ENCODE data around the gene DNAJC4.

The DNAJC4 gene

DNA sequence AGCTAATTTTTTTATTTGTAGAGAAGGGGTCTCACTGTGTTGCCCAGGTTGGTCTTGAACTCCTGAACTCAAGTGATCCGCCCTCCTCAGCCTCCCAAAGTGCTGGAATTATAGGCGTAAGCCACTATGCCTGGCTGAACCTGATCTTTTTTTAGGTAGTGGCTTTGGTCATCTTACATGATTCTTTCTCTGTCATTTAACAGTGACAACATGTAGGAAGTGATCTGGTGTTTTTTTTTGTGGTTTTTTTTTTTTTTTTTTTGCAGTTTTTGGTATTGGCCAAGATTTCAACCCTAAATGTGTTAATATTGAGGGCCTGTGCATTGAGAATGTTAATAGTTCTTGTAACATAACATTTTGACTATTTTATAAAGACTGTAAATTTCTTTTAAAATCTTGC lies 31.8 kb upstream of the DNAJC4 start:
- Histone ChIP-seq H3K9me3 (ENCODE audit: control insufficient read depth in 2 of 2, low read length in 2 of 2) (no peaks in the 10 kb centered on the region), H3K36me3 (ENCODE audit: control insufficient read depth in 2 of 2, insufficient read depth in 2 of 2, low read length in 2 of 2) (peaks cover 76 to 79% of the 10 kb centered on the region in 2 donors), H3K27ac (ENCODE audit: low read depth in 2 of 2, low read length in 2 of 2) (no peak overlapping the region), H3K27me3 (ENCODE audit: control insufficient read depth in 2 of 2, insufficient read depth in 2 of 2, low read length in 2 of 2) (no peaks in the 10 kb centered on the region), H3K4me1 (ENCODE audit: control insufficient read depth in 2 of 2, insufficient read depth in 2 of 2, low read length in 2 of 2) (no peaks in the 10 kb centered on the region), H3K9ac (ENCODE audit: low read depth in 1 of 2, low read length in 2 of 2) (no peak overlapping the region), H3K4me3 (ENCODE audit: low read length in 2 of 2) (no peak overlapping the region)

DNA sequence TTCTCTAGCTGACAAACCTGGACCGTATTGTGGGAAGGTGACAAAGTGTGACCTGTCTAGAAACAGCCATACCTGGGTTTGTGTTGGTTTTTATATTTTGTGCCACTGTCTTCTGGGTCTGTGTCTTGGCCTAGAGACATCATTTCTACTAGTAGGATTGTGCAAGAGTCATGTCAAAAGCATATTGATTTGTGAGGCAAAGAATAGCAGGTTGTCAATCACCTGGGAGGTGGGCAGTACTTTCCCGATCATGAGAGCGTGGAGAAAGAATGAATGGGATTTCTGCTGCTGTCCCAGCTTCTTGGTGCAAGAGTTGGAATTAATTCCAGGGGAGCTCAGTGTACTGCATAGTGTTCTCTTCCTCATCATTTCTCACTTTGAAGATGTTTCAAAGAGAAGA lies 28.8 kb upstream of the DNAJC4 start:
- Histone ChIP-seq H3K4me1 (ENCODE audit: control insufficient read depth in 2 of 2, insufficient read depth in 2 of 2, low read length in 2 of 2) (peaks cover 16% of the 10 kb centered on the region in 2 donors), H3K4me3 (ENCODE audit: low read length in 2 of 2) (no peak overlapping the region), H3K27ac (ENCODE audit: low read depth in 2 of 2, low read length in 2 of 2) (no peak overlapping the region), H3K36me3 (ENCODE audit: control insufficient read depth in 2 of 2, insufficient read depth in 2 of 2, low read length in 2 of 2) (peaks cover 54 to 60% of the 10 kb centered on the region in 2 donors), H3K9ac (ENCODE audit: low read depth in 1 of 2, low read length in 2 of 2) (no peak overlapping the region), H3K9me3 (ENCODE audit: control insufficient read depth in 2 of 2, low read length in 2 of 2) (no peaks in the 10 kb centered on the region), H3K27me3 (ENCODE audit: control insufficient read depth in 2 of 2, insufficient read depth in 2 of 2, low read length in 2 of 2) (no peaks in the 10 kb centered on the region)

DNA sequence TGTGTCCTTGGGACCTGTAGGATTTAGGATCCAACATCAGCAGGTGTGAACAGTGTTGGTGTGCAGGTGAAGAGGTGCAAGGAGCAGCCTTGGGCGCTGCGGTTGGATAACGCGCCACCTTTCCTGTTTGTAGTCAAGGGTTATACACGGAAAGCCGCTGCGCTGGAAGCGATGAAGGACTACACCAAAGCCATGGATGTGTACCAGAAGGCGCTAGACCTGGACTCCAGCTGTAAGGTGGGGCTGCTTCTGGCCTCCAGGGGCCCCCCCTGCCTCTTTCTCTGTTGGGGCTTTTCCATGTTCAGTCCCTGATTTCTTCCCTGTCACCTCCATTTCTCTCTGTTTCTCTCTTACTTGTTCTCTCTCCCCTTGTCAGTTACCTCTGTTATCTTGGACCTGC lies 27.4 kb upstream of the DNAJC4 start:
- Histone ChIP-seq H3K27ac (ENCODE audit: low read depth in 2 of 2, low read length in 2 of 2) (no peak overlapping the region), H3K9me3 (ENCODE audit: control insufficient read depth in 2 of 2, low read length in 2 of 2) (no peaks in the 10 kb centered on the region), H3K36me3 (ENCODE audit: control insufficient read depth in 2 of 2, insufficient read depth in 2 of 2, low read length in 2 of 2) (peaks cover 40 to 45% of the 10 kb centered on the region in 2 donors), H3K4me1 (ENCODE audit: control insufficient read depth in 2 of 2, insufficient read depth in 2 of 2, low read length in 2 of 2) (peaks cover 22 to 24% of the 10 kb centered on the region in 2 donors), H3K4me3 (ENCODE audit: low read length in 2 of 2) (no peak overlapping the region), H3K27me3 (ENCODE audit: control insufficient read depth in 2 of 2, insufficient read depth in 2 of 2, low read length in 2 of 2) (no peaks in the 10 kb centered on the region), H3K9ac (ENCODE audit: low read depth in 1 of 2, low read length in 2 of 2) (no peak overlapping the region)

DNA sequence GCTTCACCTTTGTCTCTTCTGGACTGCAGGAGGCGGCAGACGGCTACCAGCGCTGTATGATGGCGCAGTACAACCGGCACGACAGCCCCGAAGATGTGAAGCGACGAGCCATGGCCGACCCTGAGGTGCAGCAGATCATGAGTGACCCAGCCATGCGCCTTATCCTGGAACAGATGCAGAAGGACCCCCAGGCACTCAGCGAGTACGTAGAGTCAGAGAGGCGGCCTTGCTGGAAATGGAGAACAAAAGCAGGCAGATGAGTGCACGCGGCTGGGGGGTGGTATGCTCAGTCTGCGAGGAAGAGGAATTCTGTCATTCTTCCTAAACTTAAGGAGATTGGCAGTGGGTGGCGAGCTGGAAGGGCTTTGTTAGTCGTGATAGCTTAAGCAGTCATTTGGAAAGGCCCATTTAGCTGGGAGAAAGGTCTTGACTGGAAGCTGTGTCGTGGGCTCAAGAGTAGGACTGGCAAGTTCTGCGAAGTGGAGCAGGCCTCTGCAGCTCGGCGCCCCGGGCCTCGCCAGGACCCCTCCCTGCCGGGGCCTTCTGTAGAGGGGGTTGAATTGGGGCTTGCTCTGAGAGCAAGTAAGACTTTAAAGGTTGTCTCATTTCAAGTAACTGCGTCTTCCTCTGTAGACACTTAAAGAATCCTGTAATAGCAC lies 26.8 kb upstream of the DNAJC4 start:
- Histone ChIP-seq H3K9me3 (ENCODE audit: control insufficient read depth in 2 of 2, low read length in 2 of 2) (no peaks in the 10 kb centered on the region), H3K4me1 (ENCODE audit: control insufficient read depth in 2 of 2, insufficient read depth in 2 of 2, low read length in 2 of 2) (peaks cover 24 to 25% of the 10 kb centered on the region in 2 donors), H3K27me3 (ENCODE audit: control insufficient read depth in 2 of 2, insufficient read depth in 2 of 2, low read length in 2 of 2) (no peaks in the 10 kb centered on the region), H3K4me3 (ENCODE audit: low read length in 2 of 2) (no peak overlapping the region), H3K36me3 (ENCODE audit: control insufficient read depth in 2 of 2, insufficient read depth in 2 of 2, low read length in 2 of 2) (peaks cover 35 to 44% of the 10 kb centered on the region in 2 donors), H3K27ac (ENCODE audit: low read depth in 2 of 2, low read length in 2 of 2) (no peak overlapping the region), H3K9ac (ENCODE audit: low read depth in 1 of 2, low read length in 2 of 2) (no peak overlapping the region)

DNA sequence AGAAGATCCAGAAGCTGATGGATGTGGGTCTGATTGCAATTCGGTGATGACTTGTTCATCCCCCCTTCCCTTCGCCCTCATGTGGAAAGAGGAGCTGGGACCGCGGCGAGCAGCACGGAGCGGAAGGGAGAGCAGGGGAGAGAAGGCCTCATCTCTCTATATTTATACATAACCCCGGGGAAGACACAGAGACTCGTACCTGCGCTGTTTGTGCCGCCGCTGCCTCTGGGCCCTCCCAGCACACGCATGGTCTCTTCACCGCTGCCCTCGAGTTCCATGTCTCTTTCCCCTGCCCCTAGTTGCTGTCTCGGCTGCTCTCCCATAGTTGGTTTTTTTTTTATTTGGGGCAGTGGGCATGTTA lies 26.3 kb upstream of the DNAJC4 start:
- H3K27ac ChIP-seq (ENCODE audit: low read depth in 2 of 2, low read length in 2 of 2) = no peak overlapping the region
- no peaks in the 10 kb centered on the region for H3K9me3 ChIP-seq (ENCODE audit: control insufficient read depth in 2 of 2, low read length in 2 of 2)
- H3K27me3 ChIP-seq (ENCODE audit: control insufficient read depth in 2 of 2, insufficient read depth in 2 of 2, low read length in 2 of 2) = no peaks in the 10 kb centered on the region
- no peak overlapping the region for H3K4me3 ChIP-seq (ENCODE audit: low read length in 2 of 2)
- H3K4me1 ChIP-seq (ENCODE audit: control insufficient read depth in 2 of 2, insufficient read depth in 2 of 2, low read length in 2 of 2) = peaks cover 24 to 26% of the 10 kb centered on the region in 2 donors
- H3K9ac ChIP-seq (ENCODE audit: low read depth in 1 of 2, low read length in 2 of 2) = no peak overlapping the region
- peaks cover 34 to 44% of the 10 kb centered on the region in 2 donors for H3K36me3 ChIP-seq (ENCODE audit: control insufficient read depth in 2 of 2, insufficient read depth in 2 of 2, low read length in 2 of 2)

DNA sequence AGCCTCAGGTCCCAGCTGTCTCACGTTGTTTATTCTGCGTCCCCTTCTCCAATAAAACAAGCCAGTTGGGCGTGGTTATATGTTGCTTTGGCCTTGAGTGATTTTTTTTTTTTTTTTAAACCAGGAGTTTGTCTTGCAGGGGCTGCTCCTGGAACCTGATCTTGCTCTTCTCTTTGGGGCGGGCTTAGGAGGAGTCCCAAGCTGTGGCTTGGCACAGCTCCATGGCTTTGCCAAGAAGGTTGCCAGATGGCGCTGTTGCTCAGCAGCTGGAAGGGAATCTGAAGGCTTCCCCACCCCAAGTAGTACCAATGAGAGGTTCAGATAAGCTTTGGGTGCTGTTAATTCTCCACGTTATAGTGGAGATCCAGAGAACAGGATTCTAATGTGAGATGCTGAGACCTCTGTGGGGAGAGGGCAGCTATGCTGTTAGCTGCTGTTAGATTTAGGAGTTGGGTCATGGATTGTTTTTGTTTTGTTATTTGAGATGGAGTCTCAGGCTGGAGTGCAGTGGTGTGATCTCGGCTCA lies 25.8 kb upstream of the DNAJC4 start:
- peak overlapping the region in 1 of 2 donors; percentile 13 for H3K4me3 ChIP-seq (ENCODE audit: low read length in 2 of 2)
- peaks cover 24 to 26% of the 10 kb centered on the region in 2 donors for H3K4me1 ChIP-seq (ENCODE audit: control insufficient read depth in 2 of 2, insufficient read depth in 2 of 2, low read length in 2 of 2)
- no peaks in the 10 kb centered on the region for H3K27me3 ChIP-seq (ENCODE audit: control insufficient read depth in 2 of 2, insufficient read depth in 2 of 2, low read length in 2 of 2)
- peak overlapping the region in 1 of 2 donors; percentile 47 for H3K9ac ChIP-seq (ENCODE audit: low read depth in 1 of 2, low read length in 2 of 2)
- no peaks in the 10 kb centered on the region for H3K9me3 ChIP-seq (ENCODE audit: control insufficient read depth in 2 of 2, low read length in 2 of 2)
- H3K27ac ChIP-seq (ENCODE audit: low read depth in 2 of 2, low read length in 2 of 2) = peak overlapping the region in 1 of 2 donors; percentile 23
- peaks cover 34 to 44% of the 10 kb centered on the region in 2 donors for H3K36me3 ChIP-seq (ENCODE audit: control insufficient read depth in 2 of 2, insufficient read depth in 2 of 2, low read length in 2 of 2)

DNA sequence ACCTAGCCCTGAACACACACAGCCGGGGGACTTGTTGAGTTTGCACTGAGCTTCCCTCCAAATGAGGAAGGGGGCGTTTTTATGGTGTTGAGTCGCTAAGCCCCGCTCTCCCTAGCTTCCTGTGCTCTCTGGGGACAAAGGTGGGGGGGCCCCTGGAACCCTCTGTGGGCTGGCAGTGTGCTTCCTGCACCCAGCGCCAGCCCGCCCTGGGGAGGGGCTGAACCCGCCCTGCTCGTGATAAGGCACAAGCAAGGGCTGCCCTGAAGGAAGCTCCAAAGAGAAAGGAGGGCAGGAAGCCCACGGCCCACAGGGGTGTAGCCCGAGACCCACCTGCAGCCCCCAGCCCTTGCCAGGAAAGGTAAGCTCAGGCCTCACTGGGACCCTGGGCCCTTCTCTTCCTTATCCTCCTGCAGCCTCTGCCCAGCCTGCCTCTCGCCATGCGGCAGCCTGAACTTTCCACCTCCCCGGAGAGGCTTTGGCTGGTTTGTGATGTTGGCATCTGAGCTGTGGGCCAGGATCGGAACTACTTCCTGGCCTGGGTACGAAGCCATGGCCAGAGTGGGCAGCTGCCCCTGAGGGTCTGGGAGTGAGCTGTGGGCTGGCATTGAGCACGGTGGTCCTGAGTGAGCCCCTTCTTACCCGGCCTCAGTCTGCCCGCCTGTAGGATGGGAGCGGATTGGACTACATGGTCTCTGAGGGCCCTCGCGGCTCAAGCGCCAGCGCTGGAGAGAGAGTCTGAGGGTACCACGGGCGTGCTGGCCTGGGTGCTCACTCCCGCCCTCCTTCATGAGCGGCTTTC lies 23.7 kb upstream of the DNAJC4 start, which contains the start of gene FERMT3:
Gene FERMT3 (plus strand): TSS at position 265 of the 799 bp plus-strand sequence. CDS start 644 bp downstream, outside the sequence.
- Histone ChIP-seq H3K36me3 (ENCODE audit: control insufficient read depth in 2 of 2, insufficient read depth in 2 of 2, low read length in 2 of 2) (peaks cover 22 to 29% of the 10 kb centered on the region in 2 donors), H3K4me1 (ENCODE audit: control insufficient read depth in 2 of 2, insufficient read depth in 2 of 2, low read length in 2 of 2) (peaks cover 24 to 26% of the 10 kb centered on the region in 2 donors), H3K27me3 (ENCODE audit: control insufficient read depth in 2 of 2, insufficient read depth in 2 of 2, low read length in 2 of 2) (no peaks in the 10 kb centered on the region)

DNA sequence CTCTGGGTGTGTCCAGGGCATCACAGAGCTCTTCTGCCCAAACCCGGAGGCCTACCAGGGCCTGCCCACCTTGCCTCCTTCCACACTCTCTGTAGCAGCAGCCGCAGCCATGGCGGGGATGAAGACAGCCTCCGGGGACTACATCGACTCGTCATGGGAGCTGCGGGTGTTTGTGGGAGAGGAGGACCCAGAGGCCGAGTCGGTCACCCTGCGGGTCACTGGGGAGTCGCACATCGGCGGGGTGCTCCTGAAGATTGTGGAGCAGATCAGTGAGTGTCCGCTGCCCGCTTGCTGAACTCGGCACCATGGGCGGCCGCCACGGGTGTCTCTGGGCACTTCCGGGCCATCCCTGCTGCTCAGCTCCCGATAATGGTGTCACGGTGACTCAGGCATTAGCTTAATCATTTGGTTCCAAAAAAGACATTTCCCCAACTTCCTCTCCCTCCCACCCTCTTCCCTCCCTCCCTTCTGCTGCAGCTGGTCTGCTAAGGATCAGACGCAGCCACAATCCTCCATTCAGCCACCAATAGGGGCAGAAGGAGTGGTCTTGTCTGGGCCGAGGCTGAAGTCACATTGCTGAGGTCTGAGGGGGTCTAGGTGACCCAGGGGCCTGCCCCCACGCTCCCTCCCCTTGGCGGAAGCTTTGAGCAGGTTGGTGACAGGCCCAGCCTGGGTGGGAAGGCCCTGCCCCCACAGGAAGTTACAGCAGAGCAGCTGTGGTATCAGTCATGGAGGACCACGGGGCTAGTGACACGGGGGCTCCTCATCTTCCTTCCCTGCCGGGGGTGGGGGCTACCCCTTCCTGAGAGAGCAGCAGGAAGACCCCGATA lies 22.9 kb upstream of the DNAJC4 start:
- Histone ChIP-seq H3K36me3 (ENCODE audit: control insufficient read depth in 2 of 2, insufficient read depth in 2 of 2, low read length in 2 of 2) (peaks cover 17 to 30% of the 10 kb centered on the region in 2 donors), H3K9me3 (ENCODE audit: control insufficient read depth in 2 of 2, low read length in 2 of 2) (no peaks in the 10 kb centered on the region), H3K9ac (ENCODE audit: low read depth in 1 of 2, low read length in 2 of 2) (peak overlapping the region; percentile 85 to 92), H3K4me1 (ENCODE audit: control insufficient read depth in 2 of 2, insufficient read depth in 2 of 2, low read length in 2 of 2) (peaks cover 24 to 26% of the 10 kb centered on the region in 2 donors), H3K4me3 (ENCODE audit: low read length in 2 of 2) (peak overlapping the region; percentile 68 to 78), H3K27me3 (ENCODE audit: control insufficient read depth in 2 of 2, insufficient read depth in 2 of 2, low read length in 2 of 2) (no peaks in the 10 kb centered on the region), H3K27ac (ENCODE audit: low read depth in 2 of 2, low read length in 2 of 2) (peak overlapping the region; percentile 74 to 93)

More for the DNA sequence above, 23.7 kb upstream of the DNAJC4 start, which contains the start of gene FERMT3:
- H3K9me3 ChIP-seq (ENCODE audit: control insufficient read depth in 2 of 2, low read length in 2 of 2) = no peaks in the 10 kb centered on the region
- H3K9ac ChIP-seq (ENCODE audit: low read depth in 1 of 2, low read length in 2 of 2) = peak within 1 kb of the TSS; percentile 85 to 92
- peak within 1 kb of the TSS; percentile 74 to 93 for H3K27ac ChIP-seq (ENCODE audit: low read depth in 2 of 2, low read length in 2 of 2)
- peak within 1 kb of the TSS; percentile 68 to 78 for H3K4me3 ChIP-seq (ENCODE audit: low read length in 2 of 2)

DNA sequence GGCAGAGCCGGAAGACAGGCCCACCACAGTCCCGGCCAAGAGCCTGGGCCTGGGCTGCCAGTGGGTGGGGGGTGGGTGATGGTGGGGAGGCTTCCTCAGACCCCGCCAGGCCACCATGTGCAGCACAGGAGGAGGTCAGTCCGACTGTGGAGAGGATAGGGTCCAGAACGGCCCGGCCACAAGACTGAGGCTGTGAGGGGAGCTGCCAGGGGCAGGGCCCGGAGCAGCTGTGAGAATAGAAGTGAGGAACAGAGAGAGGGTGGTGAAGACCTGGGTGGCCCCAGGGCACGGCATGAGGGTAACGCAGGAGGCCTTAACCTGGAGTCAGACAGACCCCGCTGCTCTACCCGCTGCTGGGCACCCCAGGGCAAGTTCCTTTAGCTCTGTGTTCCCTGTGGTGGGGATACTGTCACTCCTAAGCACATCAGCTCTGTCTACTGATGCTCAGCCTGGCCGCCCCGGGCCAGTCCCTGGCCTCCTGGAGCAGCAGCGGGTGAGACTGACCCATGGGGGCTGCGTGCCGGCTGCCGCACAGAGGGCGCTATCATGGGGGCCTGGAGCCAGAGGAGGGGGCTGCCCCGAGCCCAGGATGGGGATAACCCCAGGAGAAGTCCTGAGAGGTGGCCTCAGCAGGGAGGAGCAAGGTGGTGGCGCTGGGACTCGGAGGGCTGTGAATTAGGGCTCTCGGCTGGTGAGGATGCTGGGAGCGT lies 22.1 kb upstream of the DNAJC4 start:
- H3K27me3 ChIP-seq (ENCODE audit: control insufficient read depth in 2 of 2, insufficient read depth in 2 of 2, low read length in 2 of 2) = no peaks in the 10 kb centered on the region
- peak overlapping the region; percentile 74 to 93 for H3K27ac ChIP-seq (ENCODE audit: low read depth in 2 of 2, low read length in 2 of 2)
- H3K9ac ChIP-seq (ENCODE audit: low read depth in 1 of 2, low read length in 2 of 2) = peak overlapping the region; percentile 85 to 92
- no peaks in the 10 kb centered on the region for H3K9me3 ChIP-seq (ENCODE audit: control insufficient read depth in 2 of 2, low read length in 2 of 2)
- H3K36me3 ChIP-seq (ENCODE audit: control insufficient read depth in 2 of 2, insufficient read depth in 2 of 2, low read length in 2 of 2) = peaks cover 9 to 23% of the 10 kb centered on the region in 2 donors
- H3K4me1 ChIP-seq (ENCODE audit: control insufficient read depth in 2 of 2, insufficient read depth in 2 of 2, low read length in 2 of 2) = peaks cover 24 to 26% of the 10 kb centered on the region in 2 donors
- peak overlapping the region; percentile 68 to 78 for H3K4me3 ChIP-seq (ENCODE audit: low read length in 2 of 2)

Data from mucosa of rectum (tissue), 2 donors.